C1 segment of cervical spinal cord (tissue), 14 donors: ENCODE data around the gene ZFYVE1.

Experiments used
- DNase-seq, 14 donors: peaks; one replicate each; lab custom pipeline; 2025; lab: John Stamatoyannopoulos, UW

ZFYVE1 gene

DNA sequence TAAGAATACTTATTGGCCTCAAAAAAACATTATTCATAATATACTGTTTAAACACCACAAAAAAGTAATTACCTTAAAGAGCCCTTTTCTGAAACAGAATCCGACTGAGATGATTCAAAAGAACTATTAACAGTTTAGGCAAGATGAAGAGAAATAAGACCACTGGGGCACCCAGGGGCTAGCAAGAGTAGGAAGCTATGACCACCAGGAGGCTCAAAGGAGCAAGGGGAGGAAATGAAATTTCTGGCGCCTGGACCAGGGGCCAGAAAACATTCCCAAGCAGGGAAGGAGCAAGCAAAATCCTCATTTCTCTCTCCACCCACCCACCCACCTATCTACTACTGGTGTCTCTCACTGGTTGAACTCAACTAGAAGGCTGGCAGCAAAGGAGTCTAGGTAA is 106.9 kb downstream of the ZFYVE1 start:
- DNase-seq = no peak
